ENCODE data around the gene DDIT4L.
"Not testable (repeated sequence)": the region's sequence is repeated elsewhere in the genome, so short reads cannot be mapped to it uniquely, and the experiment has no call there.

DDIT4L gene

DNA sequence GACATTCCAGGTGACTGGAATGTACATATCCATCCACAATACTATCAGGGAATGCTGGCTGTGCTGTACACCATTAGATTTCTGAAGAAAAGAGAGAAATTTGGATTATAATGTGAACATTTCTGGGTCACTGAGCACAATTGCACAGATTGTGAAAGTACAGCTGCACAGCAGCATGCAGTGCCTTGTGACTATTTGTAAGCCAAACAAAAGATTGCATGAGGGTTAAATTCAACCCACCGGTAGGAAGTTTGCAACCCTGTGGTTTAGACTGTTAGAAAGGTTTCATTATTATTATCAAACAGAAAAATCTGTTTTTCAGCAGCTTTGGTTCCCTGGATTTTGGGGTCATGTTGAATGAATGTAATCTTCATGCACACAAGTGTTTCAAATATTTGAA lies 24.5 kb downstream of the DDIT4L start:
- FAIRE-seq, result no peak

DNA sequence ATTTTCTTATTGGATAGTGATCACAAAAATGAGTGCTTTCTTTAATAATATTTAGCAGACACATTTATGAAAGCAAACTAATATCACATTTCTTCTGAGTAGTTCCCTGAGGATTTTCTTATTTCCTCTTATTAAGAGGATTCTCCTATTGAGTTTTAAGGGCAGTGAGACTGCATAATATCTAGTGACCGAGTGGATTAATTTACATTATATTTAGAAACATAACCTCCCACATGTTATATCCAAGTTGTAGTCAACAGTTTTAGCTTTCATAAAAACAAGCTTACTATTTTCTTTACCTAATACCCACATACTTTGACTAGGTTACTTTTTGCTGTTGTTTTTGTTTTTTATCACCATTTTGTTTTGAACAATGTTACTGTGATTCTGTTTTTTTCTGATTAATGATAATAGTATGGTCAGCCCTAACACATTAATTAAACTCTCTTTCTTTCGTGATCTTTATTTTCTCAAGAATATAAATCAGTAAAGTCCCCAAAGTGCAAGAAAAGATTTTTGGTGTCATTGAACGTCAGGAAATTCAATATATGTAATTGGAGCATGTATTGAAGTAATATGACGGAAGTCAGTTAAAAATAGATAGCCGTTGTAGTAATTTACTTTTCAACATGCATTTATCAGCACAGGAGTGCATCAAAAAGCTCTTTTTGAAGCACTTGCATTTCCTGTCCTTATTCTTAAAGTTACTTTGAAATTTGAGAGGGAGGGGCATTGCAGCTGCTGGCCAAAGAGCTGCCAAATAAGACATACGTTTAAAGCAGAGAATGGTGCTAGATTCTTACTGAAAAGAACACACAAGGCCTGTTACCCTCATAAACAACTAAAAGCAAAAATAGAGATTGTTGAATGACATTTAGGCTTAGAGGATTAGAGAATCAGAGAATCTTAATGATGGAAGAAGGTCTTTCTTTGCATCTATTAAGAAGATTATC lies 25.2 kb downstream of the DDIT4L start:
- FAIRE-seq, result no peak

DNA sequence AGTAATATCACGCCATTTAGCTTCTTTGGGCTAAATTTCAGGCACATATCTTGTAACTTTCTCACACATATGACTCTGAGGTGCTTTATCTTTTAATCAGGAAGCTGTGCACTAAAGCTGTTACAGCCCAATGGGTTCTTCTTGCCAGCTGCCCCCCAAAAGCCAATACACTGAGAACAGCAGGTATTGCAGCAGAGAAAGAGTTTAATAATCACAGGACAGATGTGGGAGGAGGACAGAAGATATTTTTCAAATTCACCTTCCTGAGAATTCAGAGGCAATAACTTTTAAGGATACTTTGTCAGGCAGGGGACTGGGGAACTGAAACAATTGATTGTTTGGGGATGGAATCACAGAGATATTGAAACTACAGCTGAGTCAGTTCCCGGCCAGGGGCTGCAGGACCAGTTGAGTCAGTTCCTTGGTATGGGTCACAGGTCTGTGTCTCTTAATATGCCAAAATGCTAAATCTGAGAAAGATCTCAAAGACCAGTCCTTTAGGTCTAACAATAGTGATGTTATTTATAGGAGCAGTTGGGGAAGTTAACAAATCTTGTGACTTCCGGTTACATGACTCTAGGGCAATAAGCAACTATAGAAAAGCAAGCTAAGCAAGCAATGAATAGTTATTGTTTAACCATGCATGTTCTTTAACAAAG lies 28.1 kb downstream of the DDIT4L start:
- no peak for FAIRE-seq

DNA sequence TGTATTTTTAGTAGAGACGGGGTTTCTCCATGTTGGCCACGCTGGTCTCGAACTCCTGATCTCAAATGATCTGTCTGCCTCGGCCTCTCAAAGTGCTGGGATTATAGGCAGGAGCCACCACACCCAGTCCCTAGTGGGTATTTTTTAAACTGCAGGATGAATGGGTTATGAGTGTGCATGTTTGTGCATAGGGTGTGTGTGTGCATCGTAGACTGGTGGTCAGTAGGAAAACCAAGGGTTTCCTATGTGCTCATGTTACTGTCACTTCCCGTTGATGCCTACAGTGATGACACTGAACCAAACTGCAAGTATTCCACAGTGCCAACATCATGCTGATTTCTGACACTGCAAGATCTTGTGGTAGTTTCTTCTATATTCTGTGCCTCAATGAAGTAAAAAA lies 41.1 kb downstream of the DDIT4L start:
- no peak for FAIRE-seq

DNA sequence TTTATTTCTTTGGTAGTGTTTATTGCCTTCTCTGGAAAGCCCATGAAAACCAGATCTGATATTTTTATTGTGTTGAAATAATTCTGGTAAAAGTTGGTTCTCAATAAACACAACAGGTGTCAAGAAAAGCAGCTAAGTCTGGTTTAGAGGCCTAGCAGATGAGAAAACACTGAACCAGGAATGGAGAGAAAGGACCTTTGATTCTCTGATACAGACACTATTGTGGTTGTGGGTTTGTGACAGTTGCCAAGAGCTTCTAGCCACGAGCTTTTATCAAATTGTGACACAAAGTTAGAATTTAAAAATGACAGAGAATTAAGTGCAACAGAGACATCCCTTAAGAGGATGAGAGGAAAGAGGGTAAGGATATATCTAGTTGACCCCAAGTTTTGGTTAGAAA lies 42.6 kb downstream of the DDIT4L start:
- FAIRE-seq, result no peak

DNA sequence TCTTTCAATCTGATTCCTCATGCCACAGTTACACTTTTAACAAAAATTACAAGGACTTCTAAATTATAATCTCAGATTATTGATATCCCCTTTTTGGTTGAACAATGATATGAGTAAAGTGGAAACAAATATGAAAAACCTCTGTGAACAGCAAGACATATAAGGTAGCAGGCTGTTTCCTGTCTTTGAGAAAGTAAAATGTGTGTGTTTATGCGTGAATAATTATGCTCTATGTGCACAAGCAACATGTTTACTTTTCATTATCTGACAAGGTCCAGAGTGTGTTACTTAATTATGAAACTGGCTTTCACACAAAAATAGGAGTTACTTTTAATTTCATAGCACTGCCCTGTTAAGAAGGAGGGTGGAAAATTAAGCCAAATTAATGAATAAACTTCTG lies 43.1 kb downstream of the DDIT4L start:
- no peak for FAIRE-seq

DNA sequence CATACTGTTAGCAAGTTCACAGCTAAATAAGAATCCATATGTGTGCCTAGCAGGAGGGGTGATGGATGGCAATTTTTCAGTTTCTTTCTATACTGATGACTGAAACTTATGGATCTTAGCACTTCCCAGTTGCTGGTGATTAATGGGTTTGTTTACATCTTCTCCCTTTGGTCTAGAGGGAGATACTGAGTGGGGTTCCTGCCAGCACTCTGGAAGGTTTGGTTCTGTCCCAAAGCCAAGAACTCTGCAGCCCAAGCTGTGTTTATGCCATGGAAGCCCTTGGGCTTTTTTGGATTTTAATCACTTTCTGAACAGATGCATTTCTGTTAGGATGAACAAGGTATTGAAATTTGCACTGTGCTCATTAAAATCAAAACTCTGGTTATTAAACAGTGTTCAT lies 43.5 kb downstream of the DDIT4L start:
- no peak for FAIRE-seq

DNA sequence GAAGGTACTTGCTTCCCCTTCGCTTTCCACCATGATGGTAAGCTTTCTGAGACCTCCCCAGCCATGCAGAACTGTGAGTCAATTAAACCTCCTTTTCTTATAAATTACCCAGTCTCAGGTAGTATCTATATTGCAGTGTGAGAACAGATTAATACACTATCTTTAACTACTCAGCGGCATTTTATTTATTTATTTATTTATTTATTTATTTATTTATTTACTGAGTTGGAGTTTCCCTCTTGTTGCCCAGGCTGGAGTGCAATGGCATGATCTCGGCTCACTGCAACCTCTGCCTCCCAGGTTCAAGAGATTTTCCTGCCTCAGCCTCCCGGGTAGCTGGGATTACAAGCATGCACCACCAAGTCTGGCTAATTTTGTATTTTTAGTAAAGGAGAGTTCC lies 52.9 kb downstream of the DDIT4L start:
- not testable (repeated sequence) for FAIRE-seq
